ENCODE results near the gene KIRREL2.

Gene KIRREL2

DNA sequence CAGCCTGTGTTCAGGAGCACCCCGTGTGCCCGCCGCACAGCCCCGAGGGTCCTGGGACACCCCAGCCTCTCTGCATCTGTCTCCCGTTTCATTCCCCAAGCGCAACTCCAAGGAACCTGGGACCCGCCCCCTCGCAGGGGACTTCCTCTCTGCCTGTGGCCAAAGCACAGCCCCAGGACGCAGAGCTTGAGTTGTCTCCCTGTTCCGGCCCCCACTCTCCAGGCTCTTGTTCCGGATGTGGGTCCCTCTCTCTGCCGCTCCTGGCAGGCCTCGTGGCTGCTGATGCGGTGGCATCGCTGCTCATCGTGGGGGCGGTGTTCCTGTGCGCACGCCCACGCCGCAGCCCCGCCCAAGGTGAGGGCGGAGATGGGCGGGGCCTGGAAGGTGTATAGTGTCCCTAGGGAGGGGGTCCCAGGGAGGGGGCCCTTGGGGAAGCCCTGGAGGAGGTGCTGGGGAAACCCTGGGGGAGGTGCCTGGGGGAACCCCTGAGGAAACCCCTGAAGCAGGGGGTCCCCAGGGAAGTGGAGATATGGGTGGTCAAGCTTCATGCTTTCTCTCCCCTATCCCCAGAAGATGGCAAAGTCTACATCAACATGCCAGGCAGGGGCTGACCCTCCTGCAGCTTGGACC is 47.0 kb downstream of the KIRREL2 start (continued):
- TF ChIP-seq ZXDB (tag by site-specific recombination; IDR thresholded peaks at IDR 0.05) (peak; percentile 94), KLF10 (tag by site-specific recombination; IDR thresholded peaks at IDR 0.05) (peak; percentile 92), ZNF366 (tag by site-specific recombination; conservative IDR thresholded peaks at IDR 0.05) (peak; percentile 91), ZBTB21 (tag by site-specific recombination; IDR thresholded peaks at IDR 0.05) (peak; percentile 62; the same call in 1 of the 2 replicates), ZEB2 (tag by site-specific recombination; IDR thresholded peaks at IDR 0.05) (peak; percentile 83; the same call in 1 of the 2 replicates), BCL11A (tag by site-specific recombination; IDR thresholded peaks at IDR 0.05; ENCODE audit: low read depth) (no peak), SCRT2 (tag by site-specific recombination; IDR thresholded peaks at IDR 0.05) (no peak), ZNF610 (tag by site-specific recombination; IDR thresholded peaks at IDR 0.05; ENCODE audit: borderline replicate concordance) (peak; percentile 98), GLI4 (tag by site-specific recombination; IDR thresholded peaks at IDR 0.05) (no peak), KLF9 (tag by site-specific recombination; IDR thresholded peaks at IDR 0.05; ENCODE audit: low read depth) (peak; percentile 99), KLF8 (tag by site-specific recombination; IDR thresholded peaks at IDR 0.05) (no peak; the same call in none of the 2 replicates), ZNF677 (tag by site-specific recombination; IDR thresholded peaks at IDR 0.05) (peak; percentile 70), ZIC2 (tag by site-specific recombination; IDR thresholded peaks at IDR 0.05) (peak; percentile 79), FEZF1 (tag by site-specific recombination; IDR thresholded peaks at IDR 0.05) (0 out of 2 replicates have a peak, but pooled peaks have one; percentile 5), ZSCAN30 (tag by site-specific recombination; IDR thresholded peaks at IDR 0.05) (peak; percentile 40; the same call in 1 of the 2 replicates), ZNF341 (tag by site-specific recombination; IDR thresholded peaks at IDR 0.05; ENCODE audit: low read depth) (peak; percentile 67), RBAK (tag by site-specific recombination; IDR thresholded peaks at IDR 0.05) (no peak), KLF7 (tag by site-specific recombination; IDR thresholded peaks at IDR 0.05; ENCODE audit: borderline replicate concordance) (peak; percentile 79; the same call in 1 of the 2 replicates), ZNF629 (tag by site-specific recombination; IDR thresholded peaks at IDR 0.05) (peak; percentile 78), ZNF561 (tag by site-specific recombination; IDR thresholded peaks at IDR 0.05; ENCODE audit: borderline replicate concordance) (peak; percentile 92; the same call in 1 of the 2 replicates)
- TF ChIP-seq, protein P1, sequence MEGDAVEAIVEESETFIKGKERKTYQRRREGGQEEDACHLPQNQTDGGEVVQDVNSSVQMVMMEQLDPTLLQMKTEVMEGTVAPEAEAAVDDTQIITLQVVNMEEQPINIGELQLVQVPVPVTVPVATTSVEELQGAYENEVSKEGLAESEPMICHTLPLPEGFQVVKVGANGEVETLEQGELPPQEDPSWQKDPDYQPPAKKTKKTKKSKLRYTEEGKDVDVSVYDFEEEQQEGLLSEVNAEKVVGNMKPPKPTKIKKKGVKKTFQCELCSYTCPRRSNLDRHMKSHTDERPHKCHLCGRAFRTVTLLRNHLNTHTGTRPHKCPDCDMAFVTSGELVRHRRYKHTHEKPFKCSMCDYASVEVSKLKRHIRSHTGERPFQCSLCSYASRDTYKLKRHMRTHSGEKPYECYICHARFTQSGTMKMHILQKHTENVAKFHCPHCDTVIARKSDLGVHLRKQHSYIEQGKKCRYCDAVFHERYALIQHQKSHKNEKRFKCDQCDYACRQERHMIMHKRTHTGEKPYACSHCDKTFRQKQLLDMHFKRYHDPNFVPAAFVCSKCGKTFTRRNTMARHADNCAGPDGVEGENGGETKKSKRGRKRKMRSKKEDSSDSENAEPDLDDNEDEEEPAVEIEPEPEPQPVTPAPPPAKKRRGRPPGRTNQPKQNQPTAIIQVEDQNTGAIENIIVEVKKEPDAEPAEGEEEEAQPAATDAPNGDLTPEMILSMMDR (tag by site-specific recombination; IDR thresholded peaks at IDR 0.05) = peak; percentile 75; the same call in 1 of the 2 replicates
- TF ChIP-seq, protein P2, sequence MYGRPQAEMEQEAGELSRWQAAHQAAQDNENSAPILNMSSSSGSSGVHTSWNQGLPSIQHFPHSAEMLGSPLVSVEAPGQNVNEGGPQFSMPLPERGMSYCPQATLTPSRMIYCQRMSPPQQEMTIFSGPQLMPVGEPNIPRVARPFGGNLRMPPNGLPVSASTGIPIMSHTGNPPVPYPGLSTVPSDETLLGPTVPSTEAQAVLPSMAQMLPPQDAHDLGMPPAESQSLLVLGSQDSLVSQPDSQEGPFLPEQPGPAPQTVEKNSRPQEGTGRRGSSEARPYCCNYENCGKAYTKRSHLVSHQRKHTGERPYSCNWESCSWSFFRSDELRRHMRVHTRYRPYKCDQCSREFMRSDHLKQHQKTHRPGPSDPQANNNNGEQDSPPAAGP (tag by site-specific recombination; IDR thresholded peaks at IDR 0.05) = peak; percentile 98
- TF ChIP-seq, protein P3, sequence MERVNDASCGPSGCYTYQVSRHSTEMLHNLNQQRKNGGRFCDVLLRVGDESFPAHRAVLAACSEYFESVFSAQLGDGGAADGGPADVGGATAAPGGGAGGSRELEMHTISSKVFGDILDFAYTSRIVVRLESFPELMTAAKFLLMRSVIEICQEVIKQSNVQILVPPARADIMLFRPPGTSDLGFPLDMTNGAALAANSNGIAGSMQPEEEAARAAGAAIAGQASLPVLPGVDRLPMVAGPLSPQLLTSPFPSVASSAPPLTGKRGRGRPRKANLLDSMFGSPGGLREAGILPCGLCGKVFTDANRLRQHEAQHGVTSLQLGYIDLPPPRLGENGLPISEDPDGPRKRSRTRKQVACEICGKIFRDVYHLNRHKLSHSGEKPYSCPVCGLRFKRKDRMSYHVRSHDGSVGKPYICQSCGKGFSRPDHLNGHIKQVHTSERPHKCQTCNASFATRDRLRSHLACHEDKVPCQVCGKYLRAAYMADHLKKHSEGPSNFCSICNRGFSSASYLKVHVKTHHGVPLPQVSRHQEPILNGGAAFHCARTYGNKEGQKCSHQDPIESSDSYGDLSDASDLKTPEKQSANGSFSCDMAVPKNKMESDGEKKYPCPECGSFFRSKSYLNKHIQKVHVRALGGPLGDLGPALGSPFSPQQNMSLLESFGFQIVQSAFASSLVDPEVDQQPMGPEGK (tag by site-specific recombination; IDR thresholded peaks at IDR 0.05) = peak; percentile 98
- TF ChIP-seq, protein P4, sequence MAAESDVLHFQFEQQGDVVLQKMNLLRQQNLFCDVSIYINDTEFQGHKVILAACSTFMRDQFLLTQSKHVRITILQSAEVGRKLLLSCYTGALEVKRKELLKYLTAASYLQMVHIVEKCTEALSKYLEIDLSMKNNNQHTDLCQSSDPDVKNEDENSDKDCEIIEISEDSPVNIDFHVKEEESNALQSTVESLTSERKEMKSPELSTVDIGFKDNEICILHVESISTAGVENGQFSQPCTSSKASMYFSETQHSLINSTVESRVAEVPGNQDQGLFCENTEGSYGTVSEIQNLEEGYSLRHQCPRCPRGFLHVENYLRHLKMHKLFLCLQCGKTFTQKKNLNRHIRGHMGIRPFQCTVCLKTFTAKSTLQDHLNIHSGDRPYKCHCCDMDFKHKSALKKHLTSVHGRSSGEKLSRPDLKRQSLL (tag by site-specific recombination; IDR thresholded peaks at IDR 0.05) = peak; percentile 70
- TF ChIP-seq, protein P5, sequence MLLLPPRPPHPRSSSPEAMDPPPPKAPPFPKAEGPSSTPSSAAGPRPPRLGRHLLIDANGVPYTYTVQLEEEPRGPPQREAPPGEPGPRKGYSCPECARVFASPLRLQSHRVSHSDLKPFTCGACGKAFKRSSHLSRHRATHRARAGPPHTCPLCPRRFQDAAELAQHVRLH (tag by site-specific recombination; IDR thresholded peaks at IDR 0.05) = no peak
- TF ChIP-seq, protein P6, sequence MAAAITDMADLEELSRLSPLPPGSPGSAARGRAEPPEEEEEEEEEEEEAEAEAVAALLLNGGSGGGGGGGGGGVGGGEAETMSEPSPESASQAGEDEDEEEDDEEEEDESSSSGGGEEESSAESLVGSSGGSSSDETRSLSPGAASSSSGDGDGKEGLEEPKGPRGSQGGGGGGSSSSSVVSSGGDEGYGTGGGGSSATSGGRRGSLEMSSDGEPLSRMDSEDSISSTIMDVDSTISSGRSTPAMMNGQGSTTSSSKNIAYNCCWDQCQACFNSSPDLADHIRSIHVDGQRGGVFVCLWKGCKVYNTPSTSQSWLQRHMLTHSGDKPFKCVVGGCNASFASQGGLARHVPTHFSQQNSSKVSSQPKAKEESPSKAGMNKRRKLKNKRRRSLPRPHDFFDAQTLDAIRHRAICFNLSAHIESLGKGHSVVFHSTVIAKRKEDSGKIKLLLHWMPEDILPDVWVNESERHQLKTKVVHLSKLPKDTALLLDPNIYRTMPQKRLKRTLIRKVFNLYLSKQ (tag by site-specific recombination; IDR thresholded peaks at IDR 0.05; ENCODE audit: borderline replicate concordance) = no peak
- TF ChIP-seq, protein P7, sequence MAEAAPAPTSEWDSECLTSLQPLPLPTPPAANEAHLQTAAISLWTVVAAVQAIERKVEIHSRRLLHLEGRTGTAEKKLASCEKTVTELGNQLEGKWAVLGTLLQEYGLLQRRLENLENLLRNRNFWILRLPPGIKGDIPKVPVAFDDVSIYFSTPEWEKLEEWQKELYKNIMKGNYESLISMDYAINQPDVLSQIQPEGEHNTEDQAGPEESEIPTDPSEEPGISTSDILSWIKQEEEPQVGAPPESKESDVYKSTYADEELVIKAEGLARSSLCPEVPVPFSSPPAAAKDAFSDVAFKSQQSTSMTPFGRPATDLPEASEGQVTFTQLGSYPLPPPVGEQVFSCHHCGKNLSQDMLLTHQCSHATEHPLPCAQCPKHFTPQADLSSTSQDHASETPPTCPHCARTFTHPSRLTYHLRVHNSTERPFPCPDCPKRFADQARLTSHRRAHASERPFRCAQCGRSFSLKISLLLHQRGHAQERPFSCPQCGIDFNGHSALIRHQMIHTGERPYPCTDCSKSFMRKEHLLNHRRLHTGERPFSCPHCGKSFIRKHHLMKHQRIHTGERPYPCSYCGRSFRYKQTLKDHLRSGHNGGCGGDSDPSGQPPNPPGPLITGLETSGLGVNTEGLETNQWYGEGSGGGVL (tag by site-specific recombination; IDR thresholded peaks at IDR 0.05) = peak; percentile 66
- TF ChIP-seq, protein P8, sequence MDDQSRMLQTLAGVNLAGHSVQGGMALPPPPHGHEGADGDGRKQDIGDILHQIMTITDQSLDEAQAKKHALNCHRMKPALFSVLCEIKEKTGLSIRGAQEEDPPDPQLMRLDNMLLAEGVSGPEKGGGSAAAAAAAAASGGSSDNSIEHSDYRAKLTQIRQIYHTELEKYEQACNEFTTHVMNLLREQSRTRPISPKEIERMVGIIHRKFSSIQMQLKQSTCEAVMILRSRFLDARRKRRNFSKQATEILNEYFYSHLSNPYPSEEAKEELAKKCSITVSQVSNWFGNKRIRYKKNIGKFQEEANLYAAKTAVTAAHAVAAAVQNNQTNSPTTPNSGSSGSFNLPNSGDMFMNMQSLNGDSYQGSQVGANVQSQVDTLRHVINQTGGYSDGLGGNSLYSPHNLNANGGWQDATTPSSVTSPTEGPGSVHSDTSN (CRISPR knock-in tag; IDR thresholded peaks at IDR 0.05) = no peak

All from HEK293 (cell line).